Umbilical cord (tissue), 2 donors: ENCODE data around the gene LRCOL1. TPM values are rescaled to one million over a fixed set of nuclear protein-coding genes. Genes with fewer than 3 reads are reported as not detected.
"Not testable (repeated sequence)": the region's sequence is repeated elsewhere in the genome, so short reads cannot be mapped to it uniquely, and the experiment has no call there.

Experiments
- DNase-seq: peaks from one replicate; pipeline ENCODE4 v3.0.0-alpha.2; 2015; ENCODE audit warnings: low spot score
- total RNA-seq: library from RNA; depleted of rRNA; stranded (reverse); fragments of >200 nt; gene quantifications from one replicate; pipeline ENCODE4 v1.2.3, GENCODE V29; 2014; ENCODE audit warnings: low replicate concordance; ENCODE audit not compliant: insufficient read depth

LRCOL1 gene
- total RNA-seq, 1 donor from 2014 or later: not detected

DNA sequence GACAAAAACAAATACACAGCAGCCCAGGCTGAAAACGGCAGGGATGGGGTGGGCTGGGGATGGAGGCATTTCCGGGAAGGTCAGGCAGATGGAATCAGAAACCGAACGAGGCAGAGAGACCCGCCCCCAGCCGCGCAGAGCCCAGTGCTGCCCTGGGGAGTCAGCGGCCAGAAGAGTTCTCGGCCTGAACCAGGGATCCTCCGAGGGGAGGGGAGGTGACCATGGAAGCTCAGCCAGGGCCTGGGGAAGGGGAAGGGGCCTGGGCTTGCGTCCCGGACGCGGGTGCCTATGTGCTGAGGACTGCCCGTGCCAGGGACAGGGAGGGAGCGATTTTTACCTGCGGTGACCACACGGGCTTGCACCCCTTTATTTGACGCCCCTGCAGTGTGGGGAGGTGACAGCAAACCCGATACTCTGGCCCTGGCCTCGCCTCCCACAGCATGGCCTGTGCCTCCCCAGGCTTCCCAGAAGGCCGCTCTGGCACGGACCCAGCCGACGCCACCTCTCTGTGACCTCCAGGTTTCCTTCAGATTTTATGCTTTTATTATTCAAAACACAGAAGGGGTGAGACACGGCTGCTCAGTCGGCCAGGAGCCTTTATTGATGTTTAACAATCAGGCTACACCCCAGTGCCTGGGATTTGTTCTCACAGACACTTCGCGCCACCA, 7.7 kb downstream of the LRCOL1 start:
- peak; percentile 24 for DNase-seq

DNA sequence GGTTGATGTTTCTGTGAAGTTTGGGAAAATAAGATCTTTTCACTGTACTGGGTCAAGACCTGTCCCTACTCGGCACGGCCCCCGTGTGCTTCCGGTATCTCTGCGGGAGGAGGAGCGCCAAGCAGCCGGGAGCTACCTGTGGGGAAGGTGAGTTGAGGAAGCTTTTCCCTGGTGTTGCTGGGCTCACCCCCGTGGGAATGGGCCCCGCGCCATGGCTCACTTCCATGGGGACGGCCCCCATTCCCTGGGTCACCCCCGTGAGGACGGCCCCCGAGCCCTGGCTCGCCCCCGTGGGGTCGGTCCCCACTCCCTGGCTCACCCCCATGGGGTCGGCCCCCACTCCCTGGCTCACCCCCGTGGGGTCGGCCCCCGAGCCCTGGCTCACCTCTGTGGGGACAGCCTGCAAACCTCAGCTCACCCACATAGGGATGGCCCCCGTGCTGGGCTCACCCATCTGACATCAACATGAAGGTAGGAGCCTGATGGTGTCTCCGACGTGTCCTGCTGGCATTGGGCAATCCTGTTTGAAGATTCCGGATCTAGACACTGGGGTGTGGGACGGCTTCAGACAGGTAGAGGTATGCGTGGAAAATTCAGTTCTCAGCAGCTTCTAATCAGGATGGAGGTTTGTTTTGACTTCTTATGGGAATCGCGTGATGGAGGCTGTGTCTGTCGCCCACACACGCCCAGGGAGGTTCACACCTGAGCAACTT, 9.1 kb downstream of the LRCOL1 start:
- DNase-seq: no peak

DNA sequence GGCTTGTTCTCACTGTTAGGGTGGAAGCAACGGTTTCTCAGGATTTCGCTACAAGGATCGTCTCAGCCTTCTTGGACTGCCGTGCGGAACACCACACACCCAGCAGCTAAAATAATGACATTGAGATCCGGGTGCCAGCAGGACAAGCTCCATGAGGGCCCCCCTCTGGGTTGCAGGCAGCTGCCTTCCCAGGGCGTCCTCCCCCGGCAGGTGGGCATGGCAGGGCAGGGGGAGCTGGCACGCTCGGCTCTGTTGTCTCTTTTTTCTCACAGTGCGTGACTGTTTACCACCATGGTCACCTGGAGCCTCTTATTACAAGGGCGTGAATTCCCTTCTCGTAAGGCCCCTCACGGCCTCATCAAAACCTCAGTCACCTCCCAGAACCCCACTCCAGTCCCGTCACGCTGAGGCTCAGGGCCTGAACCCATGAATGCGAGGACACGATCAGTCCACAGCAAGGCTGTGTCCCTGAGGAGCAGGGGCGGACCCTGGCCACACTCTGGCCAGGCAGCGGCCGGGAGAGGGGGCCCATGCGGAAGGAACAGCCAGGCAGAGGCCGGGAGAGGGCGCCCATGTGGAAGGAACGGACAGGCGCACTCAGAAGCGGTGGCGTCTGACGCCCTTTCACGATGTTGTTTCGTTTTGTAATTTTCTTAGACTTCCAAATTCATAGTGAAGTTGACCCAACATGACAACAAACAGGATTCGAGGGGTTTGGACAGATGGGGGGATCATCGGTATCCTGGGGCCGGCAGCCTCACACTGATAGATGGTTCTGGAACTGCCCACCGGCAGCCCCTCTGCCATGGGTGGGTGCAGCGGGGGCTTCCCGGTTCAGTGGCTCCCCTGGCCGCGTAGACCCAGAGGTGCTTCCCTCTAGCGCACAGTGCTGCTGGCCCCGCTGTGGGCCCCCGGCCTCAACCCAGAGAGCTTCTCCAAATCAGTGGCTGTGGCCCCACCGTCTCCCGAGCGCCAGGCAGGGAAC, 10.0 kb downstream of the LRCOL1 start:
- peak; percentile 79 for DNase-seq

DNA sequence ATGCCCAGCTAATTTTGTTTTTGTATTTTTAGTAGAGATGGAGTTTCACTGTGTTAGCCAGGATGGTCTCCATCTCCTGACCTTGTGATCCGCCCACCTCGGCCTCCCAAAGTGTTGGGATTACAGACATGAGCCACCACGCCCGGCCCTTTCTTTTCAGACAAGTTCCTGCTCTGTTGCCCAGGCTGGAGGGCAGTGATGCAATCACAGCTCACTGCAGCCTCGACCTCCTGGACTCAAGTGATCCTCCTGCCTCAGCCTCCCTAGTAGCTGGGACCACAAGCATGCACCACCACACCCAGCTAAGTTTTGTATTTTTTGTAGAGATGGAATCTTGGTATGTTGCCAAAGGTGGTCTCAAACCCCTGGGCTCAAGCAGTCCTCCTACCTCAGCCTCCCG, 10.9 kb downstream of the LRCOL1 start:
- not testable (repeated sequence) for DNase-seq

DNA sequence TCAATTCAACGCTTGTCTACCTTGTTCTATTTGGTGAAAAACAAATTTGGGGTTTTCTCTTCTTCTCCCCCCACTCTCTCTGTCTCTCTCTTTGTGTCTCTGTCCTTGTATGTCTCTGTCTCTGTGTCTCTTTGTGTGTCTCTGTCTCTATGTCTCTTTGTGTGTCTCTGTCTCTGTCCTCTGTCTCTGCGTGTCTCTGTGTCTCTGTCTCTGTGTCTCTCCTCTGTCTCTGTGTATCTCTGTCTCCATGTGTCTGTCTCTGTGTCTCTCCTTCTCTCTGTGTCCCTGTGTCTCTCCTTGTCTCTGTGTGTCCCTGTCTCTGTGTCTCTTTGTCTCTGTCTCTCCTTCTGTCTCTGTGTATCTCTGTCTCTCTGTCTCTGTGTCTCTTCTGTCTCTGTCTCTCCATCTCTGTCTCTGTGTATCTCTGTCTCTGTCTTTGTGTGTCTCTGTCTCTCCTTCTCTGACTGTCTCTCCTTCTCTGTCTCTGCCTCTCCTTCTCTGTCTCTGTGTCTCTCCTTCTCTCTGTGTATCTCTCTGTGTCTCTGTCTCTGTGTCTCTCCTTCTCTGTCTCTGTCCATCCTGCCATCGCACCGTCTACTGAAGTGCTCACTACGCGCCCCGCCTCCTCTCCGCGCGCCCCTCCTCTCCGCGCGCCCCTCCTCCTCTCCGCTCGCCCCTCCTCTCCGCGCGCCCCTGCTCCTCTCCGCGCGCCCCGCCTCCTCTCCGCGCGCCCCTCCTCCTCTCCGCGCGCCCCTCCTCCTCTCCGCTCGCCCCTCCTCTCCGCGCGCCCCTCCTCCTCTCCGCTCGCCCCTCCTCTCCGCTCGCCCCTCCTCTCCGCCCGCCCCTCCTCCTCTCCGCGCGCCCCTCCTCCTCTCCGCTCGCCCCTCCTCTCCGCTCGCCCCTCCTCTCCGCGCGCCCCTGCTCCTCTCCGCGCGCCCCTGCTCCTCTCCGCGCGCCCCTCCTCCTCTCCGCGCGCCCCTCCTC, 12.8 kb downstream of the LRCOL1 start:
- peak; percentile 45 for DNase-seq

DNA sequence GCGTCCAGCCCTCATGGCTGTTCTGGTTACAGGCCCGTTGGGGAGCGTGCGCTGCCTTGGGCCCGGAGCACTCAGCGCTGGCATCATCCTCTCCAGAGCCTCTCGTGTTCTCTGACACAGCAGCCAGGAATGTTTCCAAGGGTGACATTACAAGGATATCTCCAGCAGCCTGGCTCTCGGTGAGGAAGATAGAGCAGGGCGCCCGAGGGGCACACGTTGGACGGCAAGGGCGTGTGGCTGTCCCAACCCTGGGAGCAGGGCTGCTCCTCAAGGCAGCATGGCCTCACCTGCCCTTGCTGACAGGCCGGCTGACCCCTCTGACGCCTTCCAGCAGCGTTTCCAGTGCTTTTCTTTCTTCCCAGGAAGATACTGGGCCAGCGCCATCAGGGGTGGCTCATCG, 14.4 kb downstream of the LRCOL1 start:
- peak; percentile 67 for DNase-seq

DNA sequence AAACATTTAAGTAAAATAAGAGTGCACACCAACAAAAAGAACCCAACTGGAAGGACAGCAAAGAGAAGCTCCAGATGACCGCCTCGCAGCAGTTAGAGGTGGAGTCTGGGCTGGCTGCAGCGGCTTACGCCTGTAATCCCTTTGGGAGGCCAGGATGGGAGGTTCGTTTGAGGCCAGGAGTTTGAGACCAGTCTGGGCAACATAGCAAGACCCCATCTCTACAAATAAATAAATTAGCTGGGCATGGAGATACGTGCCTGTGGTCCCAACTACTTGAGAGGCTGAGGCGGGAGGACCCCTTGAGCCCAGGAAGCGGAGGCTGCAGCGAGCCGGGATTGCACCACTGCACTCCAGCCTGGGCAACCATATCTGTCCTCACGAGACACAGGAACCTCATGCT, 15.2 kb downstream of the LRCOL1 start:
- DNase-seq: no peak

DNA sequence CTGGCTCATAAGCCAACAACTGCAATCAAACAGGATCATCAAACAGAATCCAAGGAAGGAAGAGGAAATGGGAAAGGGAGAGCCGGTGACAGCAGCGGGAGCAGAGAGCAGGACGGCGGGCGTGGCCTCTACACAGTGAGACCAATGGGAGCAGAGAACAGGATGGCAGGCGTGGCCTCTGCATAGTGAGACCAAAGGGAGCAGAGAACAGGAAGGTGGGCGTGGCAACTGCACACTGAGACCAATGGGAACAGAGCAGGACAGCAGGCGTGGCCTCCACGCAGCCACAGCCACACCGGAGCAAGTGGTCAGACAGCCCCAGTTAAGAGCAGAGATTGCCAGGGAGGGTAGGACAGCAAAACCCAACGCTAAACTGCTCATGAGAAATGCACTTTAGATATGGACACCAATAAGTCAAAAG, 16.4 kb downstream of the LRCOL1 start:
- DNase-seq: peak; percentile 83

DNA sequence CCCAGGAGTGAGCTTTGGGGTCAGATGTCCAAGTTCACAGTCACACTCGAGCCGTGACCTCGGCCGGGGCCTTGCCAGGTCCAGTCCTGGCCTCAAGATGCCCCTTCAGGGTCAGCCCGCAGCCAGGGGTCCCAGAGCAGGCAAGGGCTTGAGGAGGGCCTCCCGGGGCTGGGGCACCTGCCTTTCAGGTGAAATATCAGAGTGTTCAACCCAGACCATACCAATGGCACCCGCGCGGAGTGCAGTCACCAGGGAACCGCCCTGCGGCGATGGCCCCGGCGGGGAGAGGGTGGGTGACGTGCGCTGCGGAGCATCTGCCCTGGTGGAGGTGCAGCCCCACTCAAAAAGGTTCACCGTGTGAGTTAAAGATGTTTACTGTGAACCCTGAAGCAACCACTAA, 16.9 kb downstream of the LRCOL1 start:
- DNase-seq: no peak

DNA sequence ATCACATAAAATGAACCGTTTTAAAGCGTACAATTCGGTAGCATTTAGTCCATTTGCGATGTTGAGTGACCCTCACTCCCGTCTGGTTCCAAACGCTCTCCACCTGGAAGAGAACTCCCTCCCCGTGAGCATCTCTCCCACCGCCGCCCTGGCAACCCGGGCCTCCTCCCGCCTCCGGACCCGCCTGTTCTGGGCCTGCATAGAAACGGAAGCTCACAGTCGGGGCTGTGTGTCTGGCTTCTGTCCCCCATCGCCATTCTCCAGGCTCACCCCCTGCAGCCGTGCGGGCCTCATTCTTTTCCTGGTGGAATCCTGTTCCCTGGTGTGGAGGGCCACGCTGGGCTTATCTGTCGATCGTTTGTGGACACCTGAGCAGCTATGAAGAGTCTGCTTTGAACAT, 17.3 kb downstream of the LRCOL1 start:
- no peak for DNase-seq

DNA sequence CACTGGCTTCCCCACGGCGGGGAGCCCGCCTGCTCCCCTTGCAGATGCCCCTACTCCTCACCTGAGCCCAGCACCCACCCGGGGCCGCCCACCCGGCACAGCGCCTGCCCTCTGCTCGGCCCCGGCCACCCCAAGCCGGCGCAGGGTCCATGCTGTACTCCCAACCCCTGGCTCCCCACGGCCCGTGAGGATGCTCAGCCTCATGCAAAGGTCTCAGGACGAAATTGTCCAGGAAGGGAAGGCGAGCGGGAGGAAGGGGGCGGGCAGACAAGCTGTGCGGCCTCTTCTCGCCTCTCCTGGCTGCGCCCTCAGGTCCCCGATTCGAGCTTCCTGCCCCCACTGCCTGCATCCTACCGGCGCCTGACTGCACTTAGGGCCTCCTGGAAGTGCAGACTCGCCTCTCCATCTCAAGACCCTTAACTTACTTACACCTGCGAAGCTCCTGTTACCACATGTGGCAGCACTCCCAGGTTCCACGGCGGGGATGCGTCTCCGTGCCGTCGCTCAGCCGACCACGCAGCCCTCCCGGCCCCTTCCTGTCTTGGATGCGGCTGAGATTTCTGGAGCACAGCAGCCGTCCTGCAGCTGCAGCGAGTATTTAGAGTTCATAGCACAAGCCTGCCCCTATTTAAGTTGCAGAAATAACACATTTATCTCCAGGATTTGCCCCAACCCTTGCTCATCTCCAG, 18.0 kb downstream of the LRCOL1 start:
- no peak for DNase-seq

DNA sequence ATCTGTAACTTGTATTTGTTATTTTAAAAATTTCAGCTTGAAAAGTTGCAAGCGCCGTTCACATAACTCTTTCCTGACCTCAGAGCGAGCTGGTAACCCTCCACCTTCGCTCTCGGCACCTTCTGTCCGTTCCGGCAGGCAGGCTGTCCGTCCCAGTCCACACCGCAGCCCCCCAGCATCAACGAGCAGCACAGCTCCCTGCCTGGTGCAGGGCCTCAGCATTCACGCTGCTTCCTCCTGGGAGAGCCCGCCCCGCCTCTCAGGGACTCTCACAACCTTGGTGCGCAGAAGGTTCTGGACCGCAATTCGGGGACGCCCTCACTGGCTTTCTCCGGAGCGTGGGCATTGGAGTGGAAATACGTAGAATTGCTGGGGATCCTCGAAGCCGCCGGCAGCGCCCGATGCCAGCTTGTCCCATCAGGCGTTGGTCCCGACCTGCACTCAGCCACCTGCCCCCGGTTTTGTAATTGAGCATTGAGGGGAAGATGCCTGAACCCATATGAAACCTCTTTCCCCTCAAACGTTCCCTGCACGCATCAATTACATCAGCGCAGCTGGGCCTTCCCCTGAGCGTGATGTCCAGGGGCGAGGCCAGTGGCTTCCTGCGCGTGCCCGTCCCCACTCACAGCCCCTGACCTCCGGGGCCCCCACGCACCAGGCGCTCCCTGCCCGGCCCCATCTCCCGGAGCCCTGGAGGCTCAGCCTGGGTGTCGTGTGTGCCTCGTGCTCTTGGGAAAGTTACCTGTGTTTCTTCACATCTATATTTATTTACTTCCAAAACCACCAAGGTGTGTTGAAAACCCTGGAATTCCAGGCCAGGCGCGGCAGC, 19.1 kb downstream of the LRCOL1 start:
- DNase-seq: no peak

DNA sequence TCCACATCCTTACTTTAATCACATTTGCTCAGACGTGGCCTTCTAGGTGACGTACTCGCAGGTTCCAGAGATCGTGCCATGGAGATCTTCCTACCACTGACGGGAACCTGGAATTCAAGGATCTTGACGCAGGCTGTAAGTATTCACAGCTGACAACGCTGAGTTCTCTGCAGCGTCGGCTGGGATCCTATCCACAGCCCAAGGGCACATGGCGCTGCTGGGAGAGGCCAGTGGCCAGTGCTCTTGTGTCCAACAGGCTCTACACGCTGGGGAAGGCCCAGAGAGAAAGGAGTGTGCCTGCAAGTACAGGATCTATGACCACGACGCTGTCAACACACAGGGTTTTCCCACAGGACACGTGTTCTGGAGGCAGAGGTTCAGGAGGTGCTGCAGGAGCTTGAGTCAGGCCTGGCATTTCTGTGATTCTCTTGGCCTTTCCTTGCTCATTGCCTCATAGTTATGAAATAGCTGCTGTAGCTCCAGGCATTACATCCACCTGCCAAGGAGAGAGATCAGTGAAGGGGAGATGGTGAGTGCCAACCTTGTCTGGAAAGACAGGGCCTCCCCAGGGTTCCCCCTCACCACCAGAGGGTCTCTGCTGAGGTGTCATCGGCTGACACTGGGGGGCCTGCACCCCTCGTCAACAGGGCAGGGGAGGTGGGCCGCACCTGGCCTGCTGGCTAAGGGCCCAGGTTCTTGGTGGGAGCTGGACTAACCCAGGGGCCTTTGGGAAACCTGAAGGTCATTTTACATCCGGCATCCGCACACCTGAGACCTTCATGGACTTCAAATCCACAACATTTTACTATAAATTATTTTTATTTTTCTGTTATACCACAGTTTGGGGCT, 21.3 kb downstream of the LRCOL1 start:
- no peak for DNase-seq

DNA sequence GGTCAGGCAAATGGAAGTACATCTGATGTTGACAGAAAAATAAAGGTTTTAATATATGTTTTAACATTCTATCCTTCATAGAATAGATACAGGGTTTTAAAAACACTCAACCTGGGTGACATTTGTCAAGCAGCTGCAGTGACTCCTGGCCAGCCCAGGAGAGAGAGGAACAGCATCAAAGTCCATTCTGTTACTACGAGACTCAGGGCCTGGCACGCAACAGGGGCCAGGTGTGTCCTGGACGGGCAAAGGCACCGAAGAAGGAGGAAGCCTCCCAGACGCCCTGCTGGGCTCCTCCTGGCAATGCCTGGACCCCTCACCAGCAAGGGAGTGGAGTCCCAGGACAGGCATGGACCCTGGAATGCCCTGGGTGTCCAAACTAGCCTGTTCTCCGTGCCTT, 22.1 kb downstream of the LRCOL1 start:
- no peak for DNase-seq

DNA sequence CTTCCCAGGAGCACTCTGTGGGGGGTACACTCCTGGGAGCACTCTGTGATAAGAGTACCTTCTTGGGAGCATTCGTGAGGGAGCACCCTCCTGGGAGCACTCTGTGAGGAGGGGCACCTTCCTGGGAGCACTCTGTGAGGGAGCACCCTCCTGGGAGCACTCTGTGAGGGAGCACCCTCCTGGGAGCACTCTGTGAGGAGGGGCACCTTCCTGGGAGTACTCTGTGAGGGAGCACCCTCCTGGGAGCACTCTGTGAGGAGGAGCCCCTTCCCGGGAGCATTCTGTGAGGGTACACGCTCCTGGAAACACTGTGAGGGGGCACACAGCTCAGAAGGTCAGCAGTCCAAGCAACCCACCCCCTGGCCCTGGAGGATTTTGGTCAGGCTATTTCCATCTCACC, 22.6 kb downstream of the LRCOL1 start:
- no peak for DNase-seq

DNA sequence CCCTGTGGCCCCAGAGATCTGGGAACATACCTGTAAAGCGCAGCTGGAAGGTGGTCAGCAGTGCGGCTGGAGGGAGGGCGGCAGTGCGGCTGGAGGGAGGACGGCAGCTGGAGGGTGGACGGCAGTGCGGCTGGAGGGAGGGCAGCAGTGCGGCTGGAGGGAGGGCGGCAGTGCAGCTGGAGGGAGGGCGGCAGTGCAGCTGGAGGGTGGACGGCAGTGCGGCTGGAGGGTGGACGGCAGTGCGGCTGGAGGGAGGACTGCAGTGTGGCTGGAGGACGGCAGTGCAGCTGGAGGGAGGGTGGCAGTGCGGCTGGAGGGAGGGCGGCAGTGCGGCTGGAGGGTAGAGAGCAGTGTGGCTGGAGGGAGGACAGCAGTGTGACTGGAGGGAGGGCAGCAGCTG, 23.5 kb downstream of the LRCOL1 start:
- DNase-seq: no peak

DNA sequence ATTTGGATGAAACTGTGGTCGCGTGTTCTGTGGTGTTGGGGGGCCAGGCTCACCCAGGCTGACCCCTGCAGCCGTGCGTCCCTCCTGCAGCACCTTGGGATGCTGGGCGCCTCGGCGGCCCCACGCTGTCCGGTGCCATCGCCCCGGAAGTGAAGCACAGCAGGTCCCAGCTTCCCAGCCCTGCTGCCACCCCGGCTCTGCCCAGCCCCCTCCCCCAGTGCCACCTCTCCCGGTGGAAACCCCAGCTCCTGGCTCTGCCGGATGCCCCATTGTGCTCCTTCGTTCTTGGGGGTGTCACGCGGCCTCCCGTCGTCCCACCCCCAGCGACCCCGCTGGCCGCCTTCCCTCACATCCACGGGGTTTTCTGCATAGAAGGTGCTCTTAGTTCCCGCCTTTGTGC, 25.2 kb downstream of the LRCOL1 start:
- DNase-seq: no peak

DNA sequence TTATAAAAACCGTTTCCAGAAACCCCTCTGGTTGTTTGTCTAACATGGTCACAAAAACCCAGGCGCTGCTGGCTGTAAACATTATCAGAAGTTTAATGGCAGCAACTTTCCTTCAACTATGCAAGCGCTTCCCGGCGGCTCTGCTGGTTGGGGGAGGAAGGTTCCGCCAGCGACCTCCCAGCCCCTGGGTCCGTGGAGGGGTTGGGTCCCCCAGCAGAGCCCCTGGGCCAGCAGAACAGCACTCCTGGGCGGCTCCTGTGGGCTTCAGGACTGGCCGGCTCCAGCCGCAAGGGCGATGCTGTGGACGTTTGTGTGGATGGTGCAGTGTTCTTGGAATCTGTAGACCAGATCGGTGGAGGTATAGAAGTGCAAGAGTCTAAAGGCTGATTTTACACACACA, 26.0 kb downstream of the LRCOL1 start:
- no peak for DNase-seq

DNA sequence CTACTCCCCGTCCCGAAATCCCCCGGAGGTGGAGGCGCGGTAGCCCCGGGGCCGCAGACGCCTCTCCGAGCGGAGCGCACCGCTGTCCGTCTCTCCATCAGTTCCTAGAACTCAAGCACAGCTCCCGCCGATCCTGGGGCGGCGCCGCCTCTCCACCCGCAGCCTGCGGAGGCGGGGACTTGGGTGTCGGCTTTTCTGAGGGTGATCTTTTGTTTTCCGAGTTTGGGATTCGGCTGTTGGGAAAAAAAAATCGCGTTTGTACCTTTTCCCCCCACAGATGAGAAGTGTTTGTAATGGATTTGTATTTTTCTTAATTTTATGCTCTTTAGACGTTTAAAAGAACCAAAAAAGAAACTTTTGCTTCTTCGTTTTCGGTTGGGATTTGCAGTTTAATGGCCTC, 26.6 kb downstream of the LRCOL1 start:
- DNase-seq: no peak
